ENCODE results near the gene SPTBN2. TPM values are rescaled to one million over a fixed set of nuclear protein-coding genes. Genes with fewer than 3 reads are reported as not detected.

The SPTBN2 gene
- total RNA-seq, 1 experiment from 2014 or later, result 40.7 TPM

DNA sequence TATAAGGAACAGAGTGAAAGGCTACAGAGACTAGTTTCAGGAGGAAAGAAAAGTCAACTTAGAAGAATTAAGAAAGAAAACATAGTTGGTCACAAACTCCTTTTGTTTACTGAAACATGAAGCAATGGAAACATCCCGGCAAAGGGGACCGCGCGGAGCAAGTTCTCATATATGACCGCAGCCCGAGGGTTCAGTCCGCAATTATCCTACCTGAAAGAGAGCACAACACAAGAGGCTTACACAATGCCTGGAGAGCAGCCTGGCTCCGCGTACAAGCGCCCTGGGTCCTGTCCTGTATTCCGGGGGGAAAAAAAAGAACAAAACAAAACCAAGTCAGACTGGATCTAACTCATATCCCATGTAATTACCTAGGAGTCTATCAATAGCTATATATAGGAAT lies 63.6 kb downstream of the SPTBN2 start:
- TF ChIP-seq CREM (CRISPR knock-in tag; IDR thresholded peaks at IDR 0.05), result no peak
- no peak for TF ChIP-seq NR3C1 (CRISPR knock-in tag; conservative IDR thresholded peaks at IDR 0.05; ENCODE audit: low read depth)
- TF ChIP-seq, protein P1, sequence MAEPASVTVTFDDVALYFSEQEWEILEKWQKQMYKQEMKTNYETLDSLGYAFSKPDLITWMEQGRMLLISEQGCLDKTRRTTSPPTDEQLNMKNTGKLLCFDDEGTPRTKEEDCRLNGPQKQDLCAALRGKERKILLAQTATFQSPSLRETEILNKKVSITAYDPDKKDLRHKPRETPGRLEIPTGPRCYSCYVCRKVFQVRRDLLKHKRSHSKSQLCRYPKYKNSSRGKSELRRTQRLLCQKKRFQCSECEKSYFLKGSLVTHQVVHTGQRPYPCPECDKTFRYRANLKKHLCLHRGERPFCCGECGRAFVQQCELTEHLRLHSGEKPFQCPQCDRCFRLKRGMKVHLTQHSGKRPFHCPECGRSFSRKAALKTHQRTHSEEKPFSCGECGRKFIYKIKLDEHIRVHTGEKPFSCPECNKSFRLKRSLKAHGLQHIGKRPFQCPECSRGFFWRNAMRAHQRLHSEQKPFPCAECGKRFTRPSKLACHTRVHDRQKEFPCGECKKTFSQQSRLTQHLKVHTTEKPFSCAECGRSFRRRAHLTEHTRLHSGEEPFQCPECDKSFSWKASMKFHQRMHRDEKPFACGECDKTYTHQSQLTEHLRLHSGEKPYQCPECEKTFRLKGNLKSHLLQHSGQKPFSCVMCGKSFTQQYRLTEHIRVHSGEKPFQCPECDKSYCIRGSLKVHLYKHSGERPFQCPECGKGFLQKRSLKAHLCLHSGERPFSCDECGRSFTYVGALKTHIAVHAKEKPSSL (CRISPR knock-in tag; conservative IDR thresholded peaks at IDR 0.05), result no peak
- no peak for TF ChIP-seq ATF1 (CRISPR knock-in tag; IDR thresholded peaks at IDR 0.05)
- ChIA-PET POLR2A (no interaction called here), CTCF (no interaction called here)
- Mint-ChIP-seq H3K9me3 (no peaks in the 10 kb centered on the region), H3K36me3 (peaks cover 47% of the 10 kb centered on the region), H3K4me1 (0 out of 2 replicates have a peak, but pooled peaks cover 2% of the 10 kb centered on the region), H3K27ac (no peak overlapping the region), H3K4me3 (no peak overlapping the region), H3K27me3 (ENCODE audit: low read depth) (no peaks in the 10 kb centered on the region)
- no peak for DNase-seq (ENCODE audit: low spot score)
- ATAC-seq, result no peak

DNA sequence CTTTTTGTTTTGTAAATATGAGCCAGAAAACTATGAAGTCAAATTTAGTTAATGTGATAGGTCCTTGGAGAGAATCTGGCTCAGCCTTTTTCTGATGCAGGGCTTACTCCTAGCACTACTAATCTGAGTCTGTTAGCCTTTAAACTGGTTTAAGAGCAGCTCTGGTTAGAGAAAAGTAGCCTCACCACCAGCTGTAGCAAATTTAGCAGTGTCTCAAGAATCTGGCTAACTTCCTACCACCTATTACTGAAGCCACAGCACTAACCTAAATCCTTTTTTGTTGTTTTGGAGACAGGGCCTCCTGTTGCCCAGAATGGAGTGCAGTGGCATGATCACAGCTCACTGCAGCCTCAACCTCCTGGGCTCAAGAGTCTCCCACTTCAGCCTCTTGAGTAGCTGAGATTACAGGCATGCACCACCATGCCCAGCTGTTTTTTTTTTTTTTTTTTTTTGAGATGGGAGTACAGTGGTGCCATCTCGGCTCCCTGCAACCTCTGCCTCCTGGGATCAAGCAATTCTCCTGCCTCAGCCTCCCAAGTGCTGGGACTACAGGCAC lies 65.2 kb downstream of the SPTBN2 start:
- Mint-ChIP-seq H3K4me3 (no peak overlapping the region), H3K4me1 (no peaks in the 10 kb centered on the region), H3K36me3 (peaks cover 51% of the 10 kb centered on the region), H3K27ac (no peak overlapping the region), H3K9me3 (no peaks in the 10 kb centered on the region), H3K27me3 (ENCODE audit: low read depth) (no peaks in the 10 kb centered on the region)
- ATAC-seq (no peak), DNase-seq (ENCODE audit: low spot score) (no peak)
- CTCF ChIA-PET, result interaction anchor here (0.6 kb wide), 1 partner anchor 8 kb away, joined by 3 read pairs; no protein-coding TSS in a partner anchor
- POLR2A ChIA-PET, result interaction anchor here (0.9 kb wide), 1 partner anchor 26 kb away, joined by 3 read pairs; no protein-coding TSS in a partner anchor
- TF ChIP-seq, protein P2, sequence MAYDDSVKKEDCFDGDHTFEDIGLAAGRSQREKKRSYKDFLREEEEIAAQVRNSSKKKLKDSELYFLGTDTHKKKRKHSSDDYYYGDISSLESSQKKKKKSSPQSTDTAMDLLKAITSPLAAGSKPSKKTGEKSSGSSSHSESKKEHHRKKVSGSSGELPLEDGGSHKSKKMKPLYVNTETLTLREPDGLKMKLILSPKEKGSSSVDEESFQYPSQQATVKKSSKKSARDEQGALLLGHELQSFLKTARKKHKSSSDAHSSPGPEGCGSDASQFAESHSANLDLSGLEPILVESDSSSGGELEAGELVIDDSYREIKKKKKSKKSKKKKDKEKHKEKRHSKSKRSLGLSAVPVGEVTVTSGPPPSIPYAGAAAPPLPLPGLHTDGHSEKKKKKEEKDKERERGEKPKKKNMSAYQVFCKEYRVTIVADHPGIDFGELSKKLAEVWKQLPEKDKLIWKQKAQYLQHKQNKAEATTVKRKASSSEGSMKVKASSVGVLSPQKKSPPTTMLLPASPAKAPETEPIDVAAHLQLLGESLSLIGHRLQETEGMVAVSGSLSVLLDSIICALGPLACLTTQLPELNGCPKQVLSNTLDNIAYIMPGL (CRISPR knock-in tag; IDR thresholded peaks at IDR 0.05), result no peak
- TF ChIP-seq, protein P3, sequence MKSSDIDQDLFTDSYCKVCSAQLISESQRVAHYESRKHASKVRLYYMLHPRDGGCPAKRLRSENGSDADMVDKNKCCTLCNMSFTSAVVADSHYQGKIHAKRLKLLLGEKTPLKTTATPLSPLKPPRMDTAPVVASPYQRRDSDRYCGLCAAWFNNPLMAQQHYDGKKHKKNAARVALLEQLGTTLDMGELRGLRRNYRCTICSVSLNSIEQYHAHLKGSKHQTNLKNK (CRISPR knock-in tag; IDR thresholded peaks at IDR 0.05), result no peak
- TF ChIP-seq, protein P4, sequence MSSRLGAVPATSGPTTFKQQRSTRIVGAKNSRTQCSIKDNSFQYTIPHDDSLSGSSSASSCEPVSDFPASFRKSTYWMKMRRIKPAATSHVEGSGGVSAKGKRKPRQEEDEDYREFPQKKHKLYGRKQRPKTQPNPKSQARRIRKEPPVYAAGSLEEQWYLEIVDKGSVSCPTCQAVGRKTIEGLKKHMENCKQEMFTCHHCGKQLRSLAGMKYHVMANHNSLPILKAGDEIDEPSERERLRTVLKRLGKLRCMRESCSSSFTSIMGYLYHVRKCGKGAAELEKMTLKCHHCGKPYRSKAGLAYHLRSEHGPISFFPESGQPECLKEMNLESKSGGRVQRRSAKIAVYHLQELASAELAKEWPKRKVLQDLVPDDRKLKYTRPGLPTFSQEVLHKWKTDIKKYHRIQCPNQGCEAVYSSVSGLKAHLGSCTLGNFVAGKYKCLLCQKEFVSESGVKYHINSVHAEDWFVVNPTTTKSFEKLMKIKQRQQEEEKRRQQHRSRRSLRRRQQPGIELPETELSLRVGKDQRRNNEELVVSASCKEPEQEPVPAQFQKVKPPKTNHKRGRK (CRISPR knock-in tag; IDR thresholded peaks at IDR 0.05; ENCODE audit: borderline replicate concordance), result no peak
- TF ChIP-seq FOXJ3 (CRISPR knock-in tag; IDR thresholded peaks at IDR 0.05; ENCODE audit: borderline replicate concordance) (no peak), NFE2L1 (CRISPR knock-in tag; IDR thresholded peaks at IDR 0.05) (no peak), SMAD4 (CRISPR knock-in tag; IDR thresholded peaks at IDR 0.05) (no peak), RELA (CRISPR knock-in tag; IDR thresholded peaks at IDR 0.05; ENCODE audit: borderline replicate concordance) (no peak), CBFB (CRISPR knock-in tag; IDR thresholded peaks at IDR 0.05; ENCODE audit: low read depth) (no peak), ESRRA (CRISPR knock-in tag; IDR thresholded peaks at IDR 0.05; ENCODE audit: borderline replicate concordance) (no peak)
- TF ChIP-seq, protein P5, sequence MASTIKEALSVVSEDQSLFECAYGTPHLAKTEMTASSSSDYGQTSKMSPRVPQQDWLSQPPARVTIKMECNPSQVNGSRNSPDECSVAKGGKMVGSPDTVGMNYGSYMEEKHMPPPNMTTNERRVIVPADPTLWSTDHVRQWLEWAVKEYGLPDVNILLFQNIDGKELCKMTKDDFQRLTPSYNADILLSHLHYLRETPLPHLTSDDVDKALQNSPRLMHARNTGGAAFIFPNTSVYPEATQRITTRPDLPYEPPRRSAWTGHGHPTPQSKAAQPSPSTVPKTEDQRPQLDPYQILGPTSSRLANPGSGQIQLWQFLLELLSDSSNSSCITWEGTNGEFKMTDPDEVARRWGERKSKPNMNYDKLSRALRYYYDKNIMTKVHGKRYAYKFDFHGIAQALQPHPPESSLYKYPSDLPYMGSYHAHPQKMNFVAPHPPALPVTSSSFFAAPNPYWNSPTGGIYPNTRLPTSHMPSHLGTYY (CRISPR knock-in tag; IDR thresholded peaks at IDR 0.05), result no peak
- TF ChIP-seq, protein P6, sequence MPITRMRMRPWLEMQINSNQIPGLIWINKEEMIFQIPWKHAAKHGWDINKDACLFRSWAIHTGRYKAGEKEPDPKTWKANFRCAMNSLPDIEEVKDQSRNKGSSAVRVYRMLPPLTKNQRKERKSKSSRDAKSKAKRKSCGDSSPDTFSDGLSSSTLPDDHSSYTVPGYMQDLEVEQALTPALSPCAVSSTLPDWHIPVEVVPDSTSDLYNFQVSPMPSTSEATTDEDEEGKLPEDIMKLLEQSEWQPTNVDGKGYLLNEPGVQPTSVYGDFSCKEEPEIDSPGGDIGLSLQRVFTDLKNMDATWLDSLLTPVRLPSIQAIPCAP (CRISPR knock-in tag; IDR thresholded peaks at IDR 0.05), result no peak
- TF ChIP-seq, protein P7, sequence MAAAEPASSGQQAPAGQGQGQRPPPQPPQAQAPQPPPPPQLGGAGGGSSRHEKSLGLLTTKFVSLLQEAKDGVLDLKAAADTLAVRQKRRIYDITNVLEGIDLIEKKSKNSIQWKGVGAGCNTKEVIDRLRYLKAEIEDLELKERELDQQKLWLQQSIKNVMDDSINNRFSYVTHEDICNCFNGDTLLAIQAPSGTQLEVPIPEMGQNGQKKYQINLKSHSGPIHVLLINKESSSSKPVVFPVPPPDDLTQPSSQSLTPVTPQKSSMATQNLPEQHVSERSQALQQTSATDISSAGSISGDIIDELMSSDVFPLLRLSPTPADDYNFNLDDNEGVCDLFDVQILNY (CRISPR knock-in tag; IDR thresholded peaks at IDR 0.05), result no peak

Measured in WTC11 (cell line).